H1 (cell line): Measurements from ENCODE around the gene ACER1. TPM values are rescaled to one million over a fixed set of nuclear protein-coding genes. Genes with fewer than 3 reads are reported as not detected.
"Not testable (repeated sequence)": the region's sequence is repeated elsewhere in the genome, so short reads cannot be mapped to it uniquely, and the experiment has no call there.

Experiments
- CTCF ChIA-PET: fragments of 300-600 bp; sonication (Branson Sonifier 250); formaldehyde crosslinking; loops from one replicate; lab custom pipeline; 2021; ENCODE audit not compliant: partially characterized antibody; lab: Charles Lee
- POLR2A ChIA-PET: fragments of 300-600 bp; sonication (Branson Sonifier 250); formaldehyde crosslinking; loops from one replicate; lab custom pipeline; 2021; ENCODE audit warnings: inconsistent platforms; ENCODE audit not compliant: partially characterized antibody; lab: Charles Lee
- DNase-seq, 2 experiments: peaks; one replicate each; pipeline versions ENCODE4 v3.0.0 to v3.0.0-alpha.2; 2010 to 2022; ENCODE audit warnings: low spot score in 2 of 2, low read depth in 1 of 2, mixed read lengths in 1 of 2
- FAIRE-seq: peaks from 2 replicates; lab custom pipeline; 2011; peaks lifted over from hg19 to GRCh38; lab: Jason Lieb, UNC
- H2AFZ ChIP-seq: 2 replicates; pipeline ENCODE4 v1.8.1; 2012; ENCODE audit warnings: low read length, inconsistent platforms
- H2AK5ac ChIP-seq: 2 replicates; pipeline ENCODE4 v1.6.1; 2013; ENCODE audit warnings: low read depth, low read length
- H2BK120ac ChIP-seq: replicated peaks from 2 replicates; pipeline ENCODE3; 2013; ENCODE audit warnings: low read depth, low read length, inconsistent platforms
- H2BK12ac ChIP-seq: 2 replicates; pipeline ENCODE4 v1.6.1; 2013; ENCODE audit warnings: low read depth, low read length
- H2BK15ac ChIP-seq: 2 replicates; pipeline ENCODE4 v1.6.1; 2013; ENCODE audit warnings: low read length
- H2BK20ac ChIP-seq: 2 replicates; pipeline ENCODE4 v1.6.1; 2013; ENCODE audit warnings: low read length
- H2BK5ac ChIP-seq: 2 replicates; pipeline ENCODE4 v1.6.1; 2013; ENCODE audit warnings: low read depth, low read length
- H3K14ac ChIP-seq: 2 replicates; pipeline ENCODE4 v1.6.1; 2013; ENCODE audit warnings: inconsistent platforms; ENCODE audit not compliant: insufficient read length
- H3K18ac ChIP-seq: 2 replicates; pipeline ENCODE4 v1.6.1; 2013; ENCODE audit warnings: low read length; ENCODE audit errors: extremely low read depth
- H3K23ac ChIP-seq: 2 replicates; pipeline ENCODE4 v1.6.1; 2013; ENCODE audit warnings: inconsistent platforms; ENCODE audit not compliant: insufficient read length
- H3K23me2 ChIP-seq: 2 replicates; pipeline ENCODE4 v1.6.1; 2013; ENCODE audit warnings: low read depth, low read length
- H3K27ac ChIP-seq: 2 replicates; pipeline ENCODE4 v1.6.1; 2011; ENCODE audit warnings: low read depth, low read length, inconsistent platforms
- H3K27me3 ChIP-seq, 4 experiments: replicated peaks in 1 of 4; 1 replicate in 1 of 4; 2 replicates in 3 of 4; pipeline versions ENCODE4 v1.6.1 to v1.8.1; 2011 to 2013; ENCODE audit warnings: low read length in 3 of 4, mild to moderate bottlenecking in 3 of 4, inconsistent platforms in 2 of 4, mixed read lengths in 2 of 4, moderate library complexity in 1 of 4; ENCODE audit not compliant: control insufficient read depth in 3 of 4, insufficient read depth in 3 of 4; ENCODE audit errors: extremely low read depth in 1 of 4
- H3K36me3 ChIP-seq, 4 experiments: 2 replicates each; pipeline versions ENCODE4 v1.6.1 to v1.8.1; 2011 to 2013; ENCODE audit warnings: mild to moderate bottlenecking in 4 of 4, low read length in 3 of 4, moderate library complexity in 2 of 4, control low read depth in 1 of 4, inconsistent platforms in 1 of 4; ENCODE audit not compliant: insufficient read depth in 4 of 4, control insufficient read depth in 2 of 4
- H3K4ac ChIP-seq: replicated peaks from 2 replicates; pipeline ENCODE3; 2013; ENCODE audit warnings: low read length, low read depth, mixed read lengths, inconsistent platforms; ENCODE audit not compliant: insufficient read length
- H3K4me1 ChIP-seq, 4 experiments: replicated peaks in 1 of 4; 1 replicate in 1 of 4; 2 replicates in 3 of 4; pipeline versions ENCODE4 v1.6.1 to v1.8.1; 2011 to 2013; ENCODE audit warnings: low read length in 3 of 4, inconsistent platforms in 2 of 4, mixed read lengths in 1 of 4; ENCODE audit not compliant: insufficient read depth in 4 of 4, control insufficient read depth in 3 of 4
- H3K4me2 ChIP-seq, 2 experiments: 2 replicates each; pipeline versions ENCODE4 v1.6.1 to v1.8.1; 2011 to 2013; ENCODE audit warnings: low read depth in 2 of 2, low read length in 2 of 2, control low read depth in 1 of 2, inconsistent platforms in 1 of 2, mild to moderate bottlenecking in 1 of 2; ENCODE audit not compliant: insufficient read depth in 1 of 2
- H3K4me3 ChIP-seq, 4 experiments: fragments of 200-600, 300-600 bp in 1 of 4; sonication (generic), shearing (Covaris generic), sonication (Bioruptor Twin) in 1 of 4; 2 replicates each; pipeline versions ENCODE4 v1.5.1 to v1.8.1; 2011 to 2016; ENCODE audit warnings: low read length in 4 of 4, low read depth in 3 of 4, control low read depth in 2 of 4, inconsistent platforms in 2 of 4, mild to moderate bottlenecking in 2 of 4, mixed read lengths in 1 of 4, moderate library complexity in 1 of 4; ENCODE audit not compliant: insufficient read depth in 2 of 4; ENCODE audit errors: extremely low read depth in 1 of 4
- H3K56ac ChIP-seq: replicated peaks from 2 replicates; pipeline ENCODE3; 2013; ENCODE audit warnings: low read depth, mild to moderate bottlenecking, mixed read lengths, low read length, inconsistent platforms; ENCODE audit not compliant: insufficient read length
- H3K79me1 ChIP-seq: 2 replicates; pipeline ENCODE4 v1.6.1; 2013; ENCODE audit warnings: low read depth, low read length, control low read depth
- H3K79me2 ChIP-seq, 2 experiments: 2 replicates each; pipeline versions ENCODE4 v1.6.1 to v1.8.1; 2012 to 2013; ENCODE audit warnings: low read length in 2 of 2, mild to moderate bottlenecking in 2 of 2, inconsistent platforms in 1 of 2; ENCODE audit not compliant: insufficient read depth in 2 of 2, control insufficient read depth in 1 of 2
- H3K9ac ChIP-seq, 4 experiments: replicated peaks in 1 of 4; 1 replicate in 1 of 4; 2 replicates in 3 of 4; pipeline versions ENCODE4 v1.6.1 to v1.8.1; 2011 to 2013; ENCODE audit warnings: low read depth in 3 of 4, low read length in 3 of 4, control low read depth in 2 of 4, mild to moderate bottlenecking in 2 of 4, moderate library complexity in 2 of 4, inconsistent platforms in 1 of 4; ENCODE audit errors: extremely low read depth in 1 of 4
- H3K9me3 ChIP-seq, 2 experiments: 2 replicates each; pipeline versions ENCODE4 v1.6.1 to v1.8.1; 2012 to 2013; ENCODE audit warnings: mild to moderate bottlenecking in 2 of 2, moderate library complexity in 2 of 2, control low read depth in 1 of 2, inconsistent platforms in 1 of 2, low read depth in 1 of 2, low read length in 1 of 2, mixed read lengths in 1 of 2; ENCODE audit not compliant: insufficient read depth in 2 of 2
- H4K20me1 ChIP-seq, 2 experiments: replicated peaks in 1 of 2; 2 replicates each; pipeline versions ENCODE3 to v1.8.1; 2011 to 2013; ENCODE audit warnings: inconsistent platforms in 2 of 2, low read length in 2 of 2, mild to moderate bottlenecking in 1 of 2; ENCODE audit not compliant: insufficient read depth in 2 of 2, control insufficient read depth in 1 of 2
- H4K5ac ChIP-seq: 2 replicates; pipeline ENCODE4 v1.6.1; 2013; ENCODE audit warnings: low read length, low read depth, mixed read lengths, inconsistent platforms; ENCODE audit not compliant: insufficient read length
- H4K8ac ChIP-seq: 2 replicates; pipeline ENCODE4 v1.8.0; 2013; ENCODE audit warnings: mild to moderate bottlenecking, moderate library complexity, low read length, inconsistent platforms; ENCODE audit not compliant: insufficient read depth; ENCODE audit errors: extremely low read depth
- H4K91ac ChIP-seq: replicated peaks from 2 replicates; pipeline ENCODE3; 2013; ENCODE audit warnings: low read length, mixed read lengths, inconsistent platforms; ENCODE audit not compliant: insufficient read length
- WGBS, 2 experiments: shearing (Covaris generic) in 1 of 2; methylation state at CpG; one replicate each; pipeline versions ENCODE4 v1.1.6 to v1.1.7; 2013 to 2015; ENCODE audit warnings: low lambda C conversion rate in 2 of 2, mixed read lengths in 2 of 2, inconsistent platforms in 1 of 2, low coverage in 1 of 2, missing lambda C conversion rate in 1 of 2; ENCODE audit not compliant: insufficient replicate concordance in 2 of 2, insufficient coverage in 1 of 2, insufficient read length in 1 of 2; ENCODE audit errors: extremely low coverage in 1 of 2, missing lambda C conversion rate in 1 of 2; 5-methylcytosine and 5-hydroxymethylcytosine counted together
- polyA plus RNA-seq, 7 experiments: library from polyadenylated mRNA; depleted of rRNA in 3 of 7; stranded (reverse) in 5 of 7; unstranded in 2 of 7; fragments of >200 nt in 5 of 7; fragments of 200-250 nt in 2 of 7; gene quantifications; 1 replicate in 5 of 7; 2 replicates in 1 of 7; 4 replicates in 1 of 7; pipeline versions ENCODE4 v1.2.1 to v1.2.3, GENCODE V29; 2011 to 2013; ENCODE audit warnings: missing spikeins in 2 of 7, mixed read lengths in 2 of 7
- total RNA-seq: library from RNA; stranded (reverse); fragmentation: NEBNext Ultra II Directional; extraction: Animal tissue kit (Norgen Biotek cat#: 25700); gene quantifications from 2 replicates; pipeline ENCODE4 v1.2.1, GENCODE V29; 2021

The ACER1 gene
- total and polyA plus RNA-seq, 2 of the 8 experiments (the other 6 are each of a cell fraction or from before 2014, with no cell fraction given) = 0.05 TPM; not detected in 1

- H3K9me3 ChIP-seq = peaks cover 0 to 20% of the 10 kb centered on the region in 2 experiments; a peak in 3 of 4 replicates
- FAIRE-seq, H2BK15ac ChIP-seq, H2AFZ ChIP-seq, H4K20me1 ChIP-seq, H3K23me2 ChIP-seq, H2BK20ac ChIP-seq, H3K27me3 ChIP-seq, H3K27ac ChIP-seq, H3K14ac ChIP-seq, POLR2A ChIA-PET, H3K18ac ChIP-seq, H4K91ac ChIP-seq, H2BK120ac ChIP-seq, H3K4me2 ChIP-seq, H3K56ac ChIP-seq, H4K5ac ChIP-seq, H3K79me1 ChIP-seq, H2BK5ac ChIP-seq, H3K79me2 ChIP-seq, H3K4me3 ChIP-seq, H2BK12ac ChIP-seq, H3K36me3 ChIP-seq, DNase-seq, H4K8ac ChIP-seq, H3K9ac ChIP-seq, H2AK5ac ChIP-seq, CTCF ChIA-PET, H3K4me1 ChIP-seq, H3K23ac ChIP-seq, H3K4ac ChIP-seq: not testable (repeated sequence)
- 87% methylated on average over 2 of the region's 2 CpGs; no CpG with 5 or more reads in 1 of the 2 experiments for WGBS, 2 experiments
These were observed 15.9 kb upstream of the ACER1 start for GRCh38 chr19:6349271-6349670.
